HepG2 (cell line): ENCODE data around the gene JMJD6. TPM values are rescaled to one million over a fixed set of nuclear protein-coding genes. Genes with fewer than 3 reads are reported as not detected.

Experiments
- AGO1 ChIP-seq: fragments of 200-400 bp; formaldehyde crosslinking; IDR thresholded peaks from 2 replicates; pipeline ENCODE4 v1.6.1; 2017; ENCODE audit warnings: mild to moderate bottlenecking, low read depth, low read length, moderate library complexity; ENCODE audit not compliant: poor library complexity, severe bottlenecking
- ATM ChIP-seq: fragments of 450-650 bp; IDR thresholded peaks from 2 replicates; pipeline ENCODE4 v1.7.1; 2017; ENCODE audit warnings: mild to moderate bottlenecking, borderline replicate concordance
- CBX1 ChIP-seq: IDR thresholded peaks from one replicate; pipeline ENCODE4 v1.6.1; 2016; ENCODE audit warnings: antibody characterized with exemption, low read depth
- KDM6A ChIP-seq: IDR thresholded peaks from 2 replicates; pipeline ENCODE4 v1.6.1; 2016; ENCODE audit warnings: low read depth
- MLX ChIP-seq: IDR thresholded peaks from 2 replicates; pipeline ENCODE4 v1.6.1; 2016
- NCOA1 ChIP-seq: sonication (generic); formaldehyde crosslinking; IDR thresholded peaks from 2 replicates; pipeline ENCODE4 v1.9.0; 2021; ENCODE audit warnings: missing genetic modification reagents
- NCOR1 ChIP-seq: fragments of 200-600 bp; sonication (generic); IDR thresholded peaks from 2 replicates; pipeline ENCODE4 v1.7.0; 2017; ENCODE audit warnings: antibody characterized with exemption, low read length, borderline replicate concordance
- POLR2G ChIP-seq: fragments of 200-400 bp; formaldehyde crosslinking; IDR thresholded peaks from 2 replicates; pipeline ENCODE4 v1.6.1; 2018; ENCODE audit warnings: mild to moderate bottlenecking, low read depth, low read length, moderate library complexity
- RELA ChIP-seq: sonication (generic); formaldehyde crosslinking; IDR thresholded peaks from 2 replicates; pipeline ENCODE4 v1.4.0; 2020; ENCODE audit warnings: missing genetic modification reagents
- RXRB ChIP-seq: IDR thresholded peaks from 2 replicates; pipeline ENCODE4 v1.6.1; 2016; ENCODE audit warnings: borderline replicate concordance, missing genetic modification reagents, missing compliant biosample characterization
- SRSF1 ChIP-seq: fragments of 200-400 bp; formaldehyde crosslinking; optimal IDR thresholded peaks from 2 replicates; pipeline ENCODE3; 2017; ENCODE audit warnings: mild to moderate bottlenecking, low read depth, low read length, moderate library complexity
- TCF7L2 ChIP-seq: IDR thresholded peaks from 2 replicates; pipeline ENCODE4 v1.6.1; 2011; ENCODE audit warnings: mild to moderate bottlenecking, low read depth, low read length, moderate library complexity
- THAP8 ChIP-seq: sonication (generic); formaldehyde crosslinking; IDR thresholded peaks from 2 replicates; pipeline ENCODE4 v1.5.1; 2020; ENCODE audit warnings: missing genetic modification reagents, mild to moderate bottlenecking, borderline replicate concordance
- YEATS2 ChIP-seq: sonication (generic); formaldehyde crosslinking; IDR thresholded peaks from 2 replicates; pipeline ENCODE4 v1.4.0; 2020; ENCODE audit warnings: missing genetic modification reagents, borderline replicate concordance
- ZBTB20 ChIP-seq: sonication (generic); formaldehyde crosslinking; IDR thresholded peaks from 2 replicates; pipeline ENCODE4 v1.8.1; 2023; ENCODE audit warnings: missing genetic modification reagents, low read depth, mild to moderate bottlenecking, borderline replicate concordance
- ZBTB37 ChIP-seq: sonication (generic); formaldehyde crosslinking; IDR thresholded peaks from 2 replicates; pipeline ENCODE4 v1.4.0; 2020; ENCODE audit warnings: mild to moderate bottlenecking, missing genetic modification reagents
- ZBTB46 ChIP-seq: sonication (generic); formaldehyde crosslinking; IDR thresholded peaks from 2 replicates; pipeline ENCODE4 v1.4.0; 2020; ENCODE audit warnings: mild to moderate bottlenecking, missing genetic modification reagents, borderline replicate concordance
- ZNF136 ChIP-seq: sonication (generic); formaldehyde crosslinking; IDR thresholded peaks from 2 replicates; pipeline ENCODE4 v1.8.1; 2022; ENCODE audit warnings: low read depth, mild to moderate bottlenecking, moderate library complexity, missing genetic modification reagents
- ZNF275 ChIP-seq: sonication (generic); formaldehyde crosslinking; IDR thresholded peaks from 2 replicates; pipeline ENCODE4 v1.8.0; 2022; ENCODE audit warnings: missing genetic modification reagents, mild to moderate bottlenecking, inconsistent platforms, borderline replicate concordance
- ZNF451 ChIP-seq: sonication (generic); formaldehyde crosslinking; IDR thresholded peaks from 2 replicates; pipeline ENCODE4 v1.5.0; 2020; ENCODE audit warnings: mild to moderate bottlenecking, missing genetic modification reagents
- ZNF614 ChIP-seq: IDR thresholded peaks from 2 replicates; pipeline ENCODE4 v1.6.1; 2018; ENCODE audit warnings: missing biosample characterization, missing genetic modification reagents, inconsistent platforms, borderline replicate concordance
- ZNF652 ChIP-seq: IDR thresholded peaks from 2 replicates; pipeline ENCODE4 v1.6.1; 2016; ENCODE audit warnings: low read depth, borderline replicate concordance
- polyA plus RNA-seq, 8 experiments: library from polyadenylated mRNA; depleted of rRNA in 3 of 8; stranded (reverse) in 7 of 8; unstranded in 1 of 8; fragments of >200 nt; fragmentation: Illumina TruSeq in 4 of 8; extraction: Trizol in 4 of 8; gene quantifications; 2 replicates each; pipeline versions ENCODE4 v1.2.1 to v1.2.3, GENCODE V29; 2011 to 2016; ENCODE audit warnings: low read depth in 4 of 8, missing spikeins in 1 of 8, mixed read lengths in 1 of 8; ENCODE audit not compliant: insufficient read depth in 1 of 8
- total RNA-seq, 5 experiments: library from RNA; depleted of rRNA; stranded (reverse); fragments of >200 nt; fragmentation: Illumina TruSeq; extraction: Trizol; gene quantifications; 2 replicates each; pipeline ENCODE4 v1.2.3, GENCODE V29; 2016; ENCODE audit warnings: low read depth in 1 of 5

JMJD6 gene
- total and polyA plus RNA-seq, 2 of the 13 experiments (the other 11 are each of a cell fraction or from before 2014, with no cell fraction given), result 33.6 to 41.0 TPM

- TF ChIP-seq ZNF614 (CRISPR knock-in tag), result peak; percentile 65; the same call in 1 of the 2 replicates
- no peak for TF ChIP-seq CBX1
- TF ChIP-seq ZBTB46, result peak; percentile 34; the same call in 1 of the 2 replicates
- TF ChIP-seq SRSF1, result peak; percentile 89
- 0 out of 2 replicates have a peak, but pooled peaks have one; percentile 13 for TF ChIP-seq RXRB (CRISPR knock-in tag)
- TF ChIP-seq KDM6A (CRISPR knock-in tag), result no peak
- 0 out of 2 replicates have a peak, but pooled peaks have one; percentile 0 for TF ChIP-seq ZNF275 (CRISPR knock-in tag)
- no peak for TF ChIP-seq TCF7L2
- peak; percentile 11; the same call in 1 of the 2 replicates for TF ChIP-seq YEATS2 (CRISPR knock-in tag)
- TF ChIP-seq ZNF652 (CRISPR knock-in tag), result no peak
- TF ChIP-seq MLX (CRISPR knock-in tag), result 0 out of 2 replicates have a peak, but pooled peaks have one; percentile 31
- TF ChIP-seq ZNF136 (CRISPR knock-in tag), result no peak
- TF ChIP-seq ZNF451, result no peak
- peak; percentile 80 for TF ChIP-seq AGO1
- peak; percentile 77 for TF ChIP-seq POLR2G
- TF ChIP-seq RELA (CRISPR knock-in tag), result no peak; the same call in 1 of the 2 replicates
- peak; percentile 69; the same call in 1 of the 2 replicates for TF ChIP-seq NCOR1
- no peak for TF ChIP-seq ATM
- TF ChIP-seq ZBTB37 (CRISPR knock-in tag), result no peak
- no peak for TF ChIP-seq THAP8 (CRISPR knock-in tag)
- TF ChIP-seq ZBTB20 (CRISPR knock-in tag), result peak; percentile 35; the same call in 1 of the 2 replicates
- TF ChIP-seq NCOA1 (CRISPR knock-in tag), result no peak
Observed at GRCh38 chr17:76737676-76738467, 11.5 kb upstream of the JMJD6 start, which contains the start of gene MFSD11 (continued).
